Measurements from ENCODE around the gene DYNC2H1. TPM values are rescaled to one million over a fixed set of nuclear protein-coding genes. Genes with fewer than 3 reads are reported as not detected.

DYNC2H1 gene
- total and polyA plus RNA-seq, 4 donors, result 0.77 to 3.3 (median 2.1) TPM

GRCh38 chr11:103175461-103176129 is 66.4 kb downstream of the DYNC2H1 start (continued):
- TF ChIP-seq REST (IDR thresholded peaks at IDR 0.05), result no peak

GRCh38 chr11:103183981-103184611 is 74.9 kb downstream of the DYNC2H1 start:
- DNase-seq (ENCODE audit: low spot score), result no peak
- Histone ChIP-seq H3K36me3 (ENCODE audit: control insufficient read depth in 4 of 4, insufficient read depth in 3 of 4, low read depth in 1 of 4, low read length in 3 of 4) (peaks cover 0 to 3% (median 0%) of the 10 kb centered on the region in 4 donors), H3K27me3 (ENCODE audit: control insufficient read depth in 4 of 4, insufficient read depth in 4 of 4, low read length in 3 of 4) (no peaks in the 10 kb centered on the region), H3K27ac (ENCODE audit: low read depth in 1 of 2, low read length in 2 of 2) (no peak overlapping the region), H3K9ac (ENCODE audit: low read depth in 1 of 2, low read length in 2 of 2) (no peak overlapping the region), H3K4me3 (ENCODE audit: low read depth in 1 of 3, low read length in 3 of 3) (no peak overlapping the region), H3K9me3 (ENCODE audit: control insufficient read depth in 4 of 4, low read length in 3 of 4) (no peaks in the 10 kb centered on the region), H3K4me1 (ENCODE audit: control insufficient read depth in 4 of 4, insufficient read depth in 4 of 4, low read length in 3 of 4) (no peaks in the 10 kb centered on the region)
- WGBS, result 49% methylated on average over 3 of the region's 3 CpGs
- TF ChIP-seq ATF3 (IDR thresholded peaks at IDR 0.05), result no peak
- no peak for TF ChIP-seq RAD21 (IDR thresholded peaks at IDR 0.05)
- no peak for TF ChIP-seq JUND (IDR thresholded peaks at IDR 0.05)
- no peak for TF ChIP-seq FOXA2 (IDR thresholded peaks at IDR 0.05)
- no peak for TF ChIP-seq GABPA (IDR thresholded peaks at IDR 0.05 in 1 of 2, conservative IDR thresholded peaks at IDR 0.05 in 1 of 2)
- no peak for TF ChIP-seq NR2F2 (IDR thresholded peaks at IDR 0.05)
- no peak for TF ChIP-seq YY1 (IDR thresholded peaks at IDR 0.05)
- TF ChIP-seq SP1 (IDR thresholded peaks at IDR 0.05), result no peak
- no peak for TF ChIP-seq REST (IDR thresholded peaks at IDR 0.05)

DNA sequence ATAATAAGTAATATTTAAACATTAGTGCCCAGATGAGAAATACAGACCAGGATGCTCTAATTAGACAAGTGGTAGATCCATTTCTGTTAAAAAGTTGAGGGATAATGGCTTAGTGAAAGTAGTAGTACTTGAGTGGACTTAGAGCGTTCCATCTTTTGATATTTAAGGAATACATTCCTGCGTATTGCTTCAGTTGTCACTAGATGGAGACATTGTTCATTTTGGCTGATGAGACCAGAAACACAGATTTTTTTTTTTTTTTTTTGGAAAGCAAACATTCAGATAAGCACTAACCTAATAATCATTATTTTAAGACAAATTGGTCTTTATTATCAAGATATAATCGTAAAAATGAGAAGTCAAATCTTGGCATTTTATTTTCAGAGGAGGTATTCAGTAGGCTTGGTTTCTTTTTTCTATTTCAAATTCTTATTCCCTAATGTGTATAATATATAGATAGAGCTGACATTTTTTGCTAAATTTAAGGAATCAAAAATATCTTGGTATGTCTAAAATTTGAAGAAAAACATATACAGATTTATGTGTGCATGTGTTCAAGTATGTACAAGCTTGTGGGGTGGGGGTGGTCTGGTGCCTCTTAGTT is 92.9 kb downstream of the DYNC2H1 start:
- H3K27me3 ChIP-seq (ENCODE audit: control insufficient read depth in 4 of 4, insufficient read depth in 4 of 4, low read length in 3 of 4), result no peaks in the 10 kb centered on the region
- no peaks in the 10 kb centered on the region for H3K4me1 ChIP-seq (ENCODE audit: control insufficient read depth in 4 of 4, insufficient read depth in 4 of 4, low read length in 3 of 4)
- H3K27ac ChIP-seq (ENCODE audit: low read depth in 1 of 2, low read length in 2 of 2), result no peak overlapping the region
- H3K36me3 ChIP-seq (ENCODE audit: control insufficient read depth in 4 of 4, insufficient read depth in 3 of 4, low read depth in 1 of 4, low read length in 3 of 4), result no peaks in the 10 kb centered on the region
- H3K9ac ChIP-seq (ENCODE audit: low read depth in 1 of 2, low read length in 2 of 2), result no peak overlapping the region
- DNase-seq (ENCODE audit: low spot score), result no peak
- H3K4me3 ChIP-seq (ENCODE audit: low read depth in 1 of 3, low read length in 3 of 3), result no peak overlapping the region
- H3K9me3 ChIP-seq (ENCODE audit: control insufficient read depth in 4 of 4, low read length in 3 of 4), result no peaks in the 10 kb centered on the region
- WGBS, result 37% methylated on average over 3 of the region's 3 CpGs
- TF ChIP-seq REST (IDR thresholded peaks at IDR 0.05) (no peak), RAD21 (IDR thresholded peaks at IDR 0.05) (peak; percentile 60 to 73), HNF4A (conservative IDR thresholded peaks at IDR 0.05) (no peak), FOXA1 (IDR thresholded peaks at IDR 0.05) (no peak)
- TF ChIP-seq, protein P1, sequence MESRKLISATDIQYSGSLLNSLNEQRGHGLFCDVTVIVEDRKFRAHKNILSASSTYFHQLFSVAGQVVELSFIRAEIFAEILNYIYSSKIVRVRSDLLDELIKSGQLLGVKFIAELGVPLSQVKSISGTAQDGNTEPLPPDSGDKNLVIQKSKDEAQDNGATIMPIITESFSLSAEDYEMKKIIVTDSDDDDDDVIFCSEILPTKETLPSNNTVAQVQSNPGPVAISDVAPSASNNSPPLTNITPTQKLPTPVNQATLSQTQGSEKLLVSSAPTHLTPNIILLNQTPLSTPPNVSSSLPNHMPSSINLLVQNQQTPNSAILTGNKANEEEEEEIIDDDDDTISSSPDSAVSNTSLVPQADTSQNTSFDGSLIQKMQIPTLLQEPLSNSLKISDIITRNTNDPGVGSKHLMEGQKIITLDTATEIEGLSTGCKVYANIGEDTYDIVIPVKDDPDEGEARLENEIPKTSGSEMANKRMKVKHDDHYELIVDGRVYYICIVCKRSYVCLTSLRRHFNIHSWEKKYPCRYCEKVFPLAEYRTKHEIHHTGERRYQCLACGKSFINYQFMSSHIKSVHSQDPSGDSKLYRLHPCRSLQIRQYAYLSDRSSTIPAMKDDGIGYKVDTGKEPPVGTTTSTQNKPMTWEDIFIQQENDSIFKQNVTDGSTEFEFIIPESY (IDR thresholded peaks at IDR 0.05), result no peak

Data from liver (tissue), 9 donors.